Stimulated activated CD8-positive, alpha-beta memory T cell treated with anti-CD3 and anti-CD28 coated beads, Interleukin-7, amount 100 ng/mL, for 24 hours (primary cell): ENCODE measurements around the gene DUT.

ENCODE experiments used
- DNase-seq: peaks from one replicate; pipeline ENCODE4 v3.0.0-alpha.2; 2020; ENCODE audit warnings: low read depth

DUT gene

DNA sequence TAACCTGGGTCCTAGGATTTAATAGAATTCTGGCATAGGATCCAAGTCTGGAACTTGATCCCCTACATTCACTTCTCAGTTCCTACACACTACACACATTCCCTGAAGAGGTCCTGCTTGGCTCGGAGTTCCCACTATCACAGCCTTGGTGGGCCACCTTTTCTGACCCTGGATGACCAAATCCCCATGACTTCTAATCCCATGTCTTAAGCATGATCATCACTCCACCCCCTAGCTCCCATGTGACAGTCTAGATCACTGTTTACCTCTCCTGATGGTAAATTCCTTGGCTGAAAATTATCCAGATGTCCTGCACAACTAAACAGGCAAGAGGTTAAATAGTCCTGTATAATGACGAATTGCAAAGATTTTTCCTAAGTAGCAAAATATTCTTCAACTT lies 40.3 kb downstream of the DUT start:
- DNase-seq: no peak

DNA sequence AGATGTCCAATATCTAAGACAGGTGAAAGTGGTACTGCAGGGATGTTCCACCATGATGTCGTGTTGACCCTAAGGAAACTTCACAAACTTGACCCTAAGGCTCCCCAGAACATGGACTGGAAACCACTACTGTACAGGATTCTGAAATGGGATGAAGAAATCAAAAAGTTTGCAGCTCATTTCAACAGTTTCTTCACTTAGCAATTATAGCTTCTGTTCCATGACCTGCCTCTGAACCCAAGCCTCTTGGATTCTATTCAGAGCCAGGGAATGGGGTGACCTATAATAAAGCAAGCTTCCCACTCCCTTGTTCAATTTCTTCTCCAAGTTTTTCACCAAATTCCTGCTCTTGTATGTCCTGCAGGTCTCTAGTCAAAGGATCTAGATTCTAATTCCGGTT lies 40.7 kb downstream of the DUT start:
- DNase-seq: no peak

- no peak for DNase-seq
Measured at GRCh38 chr15:48373821-48374451, 42.7 kb downstream of the DUT start.

DNA sequence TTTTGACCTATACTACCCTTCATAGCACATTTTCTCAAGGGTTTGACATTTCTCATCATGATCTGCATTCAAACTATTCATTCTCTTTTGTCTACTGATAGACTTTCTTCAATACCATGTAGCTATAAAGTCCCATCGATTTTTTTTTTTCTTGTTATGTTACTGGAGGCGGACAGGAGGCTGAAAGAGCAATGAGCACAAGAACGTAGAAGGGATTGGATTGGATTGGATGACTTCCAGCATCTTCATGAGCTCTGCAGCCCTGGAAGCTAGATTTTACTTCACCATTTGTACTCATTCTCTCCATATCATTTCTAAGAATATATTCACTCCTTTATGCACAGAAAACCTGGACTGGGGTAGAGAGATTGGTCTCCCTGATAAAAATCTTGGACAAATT lies 43.2 kb downstream of the DUT start:
- DNase-seq: no peak

DNA sequence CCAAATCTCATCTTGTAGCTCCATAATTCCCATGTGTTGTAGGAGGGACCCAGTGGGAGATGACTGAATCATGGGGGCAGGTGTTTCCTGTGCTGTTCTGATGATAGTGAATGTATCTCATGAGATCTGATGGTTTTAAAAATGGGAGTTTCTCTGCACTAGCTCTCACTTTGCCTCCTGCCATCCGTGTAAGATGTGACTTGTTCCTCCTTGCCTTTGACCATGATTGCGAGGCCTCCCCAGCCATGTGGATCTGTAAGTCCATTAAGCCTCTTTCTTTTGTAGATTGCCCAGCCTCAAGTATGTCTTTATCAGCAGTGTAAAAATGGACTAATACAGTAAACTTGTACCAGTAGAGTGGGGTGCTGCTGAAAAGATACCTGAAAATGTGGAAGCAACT lies 44.5 kb downstream of the DUT start:
- no peak for DNase-seq

DNA sequence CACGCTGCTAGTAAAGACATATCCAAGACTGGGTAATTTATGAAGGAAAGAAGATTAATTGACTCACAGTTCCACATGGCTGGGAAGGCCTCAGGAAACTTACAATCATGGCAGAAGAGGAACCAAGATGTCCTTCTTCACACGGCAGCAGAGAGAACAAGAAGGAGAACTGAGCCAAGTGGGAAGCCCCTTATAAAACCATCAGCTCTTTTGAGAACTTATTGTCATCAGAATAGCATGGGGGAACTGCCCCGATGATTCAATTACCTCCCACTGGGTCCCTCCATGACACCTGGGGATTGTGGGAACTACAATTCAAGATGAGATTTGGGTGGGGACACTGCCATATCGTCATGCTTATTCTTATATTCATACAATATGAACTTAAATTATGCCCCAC lies 49.0 kb downstream of the DUT start:
- DNase-seq: no peak

- no peak for DNase-seq
Measured at GRCh38 chr15:48381861-48382260, 50.6 kb downstream of the DUT start.

DNA sequence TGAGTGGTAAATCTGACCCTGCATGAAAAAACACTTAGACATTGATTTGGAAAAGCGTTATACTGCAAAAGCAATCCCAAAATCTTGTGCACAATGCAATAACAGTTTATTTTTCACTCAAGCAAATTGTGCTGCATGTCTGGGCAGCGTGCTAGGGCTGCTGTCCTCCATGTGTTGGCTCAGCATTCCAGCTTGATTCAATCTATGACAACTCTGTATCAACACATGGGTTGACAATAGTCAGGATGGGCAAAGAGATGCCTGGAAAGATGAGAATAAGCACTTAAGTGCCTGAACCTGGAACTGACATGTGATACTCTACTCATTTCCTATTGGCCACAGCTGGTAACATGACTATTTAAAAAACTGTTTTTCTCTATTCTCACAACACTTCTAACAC lies 51.8 kb downstream of the DUT start:
- DNase-seq: no peak

DNA sequence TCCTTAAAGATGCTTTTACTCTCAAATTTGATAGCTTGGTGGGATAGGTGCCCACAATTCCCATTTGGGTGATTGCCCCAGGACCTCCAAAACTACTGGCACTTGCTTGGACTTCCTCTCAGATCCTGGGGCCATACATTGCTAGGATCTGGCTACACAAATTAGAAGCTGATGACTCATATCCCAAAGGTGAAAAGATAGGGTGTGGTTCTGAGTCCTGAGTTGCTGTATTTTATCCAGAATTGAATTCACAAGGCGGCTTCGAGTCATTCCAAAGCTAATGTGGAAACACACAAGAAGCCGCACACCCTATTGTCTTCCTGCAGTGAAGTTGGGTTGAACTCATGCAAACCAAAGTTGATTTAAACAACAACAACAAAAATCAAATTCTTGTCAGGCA lies 53.4 kb downstream of the DUT start:
- no peak for DNase-seq

- DNase-seq: no peak
Measured at GRCh38 chr15:48385031-48385830, 54.0 kb downstream of the DUT start.

- no peak for DNase-seq
Measured at GRCh38 chr15:48388016-48388851, 57.0 kb downstream of the DUT start.

- DNase-seq: no peak
Measured at GRCh38 chr15:48388910-48389309, 57.7 kb downstream of the DUT start.

- no peak for DNase-seq
Measured at GRCh38 chr15:48389691-48390143, 58.5 kb downstream of the DUT start.

DNA sequence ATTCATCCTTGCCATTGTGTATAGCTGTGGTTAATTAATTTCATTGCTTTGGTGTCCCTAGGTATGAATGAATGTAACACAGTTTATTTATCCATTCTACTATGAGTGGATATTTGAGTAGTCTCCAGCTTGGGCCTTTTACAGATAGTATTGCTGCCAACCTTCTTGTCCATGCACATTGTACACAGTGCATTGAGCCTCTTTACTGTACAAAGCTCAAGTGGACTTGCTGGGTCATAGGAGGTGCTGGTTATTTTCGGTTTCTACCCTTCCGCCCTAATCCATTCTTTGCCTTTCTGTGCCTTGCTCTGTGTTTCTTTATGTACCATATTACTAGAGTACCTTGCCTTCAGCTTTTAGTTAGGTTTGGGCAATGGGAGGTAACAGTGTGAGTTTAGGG lies 60.7 kb downstream of the DUT start:
- no peak for DNase-seq

DNA sequence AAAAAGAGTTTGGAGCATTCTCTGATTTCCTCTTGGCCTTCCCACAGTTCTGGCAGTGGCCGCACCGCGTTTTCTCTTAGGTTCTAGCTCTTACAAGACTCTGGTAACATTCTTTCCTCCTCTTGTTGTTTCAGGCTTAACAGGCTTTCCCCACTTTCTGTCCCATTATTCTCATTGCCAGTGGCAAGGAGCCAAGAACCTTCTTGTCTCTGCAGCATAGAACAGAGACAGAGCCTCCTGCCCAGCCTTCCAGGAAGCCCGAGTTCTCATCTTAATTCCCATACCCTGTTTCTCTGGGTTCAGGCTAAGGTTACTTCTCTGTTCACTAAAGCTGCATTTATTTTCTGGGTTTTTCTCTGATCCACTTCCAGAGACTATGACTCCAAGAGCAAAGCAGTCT lies 61.1 kb downstream of the DUT start:
- no peak for DNase-seq
